ENCODE results near the gene DPM3.

- TF ChIP-seq CTCF (IDR thresholded peaks at IDR 0.05) (no peak), POLR2A (IDR thresholded peaks at IDR 0.05) (no peak)
Measured at GRCh38 chr1:155188268-155188667, 47.9 kb upstream of the DPM3 start.
